A549 (cell line): Measurements from ENCODE around the gene CXCL17. TPM values are rescaled to one million over a fixed set of nuclear protein-coding genes. Genes with fewer than 3 reads are reported as not detected.
A peak's percentile ranks its signal among the peaks of the same experiment; 100 is the strongest.

Experiments
- ATAC-seq, 2 experiments: fragments of 200-7000 bp in 1 of 2; fragments of >200 bp in 1 of 2; cut with Nextera tagmentation in 1 of 2; cut with Tn5 transposase in 1 of 2; 3 replicates each; pipeline versions ENCODE4 v1.8.0 to v1.9.1; 2018 to 2020; ENCODE audit warnings: mild to moderate bottlenecking in 1 of 2, moderate library complexity in 1 of 2
- CTCF ChIA-PET: fragments of 300-600 bp; sonication (Branson Sonifier 250); formaldehyde crosslinking; extraction: SDS; loops from one replicate; lab custom pipeline; 2021; ENCODE audit warnings: antibody characterized with exemption, inconsistent platforms; lab: Yijun Ruan, JAX
- POLR2A ChIA-PET: fragments of 350-600 bp; formaldehyde crosslinking; extraction: SDS; loops from one replicate; lab custom pipeline; 2021; ENCODE audit warnings: antibody characterized with exemption, inconsistent platforms; lab: Yijun Ruan, JAX
- DNase-seq, 2 experiments: peaks; one replicate each; pipeline versions ENCODE4 v3.0.0 to v3.0.0-alpha.2; 2011 to 2016; ENCODE audit warnings: low read depth in 1 of 2, low spot score in 1 of 2
- FAIRE-seq: peaks from 2 replicates; lab custom pipeline; 2011; peaks lifted over from hg19 to GRCh38; lab: Jason Lieb, UNC
- H3K27ac ChIP-seq, 2 experiments: fragments of >200 bp; sonication (Bioruptor Twin); formaldehyde crosslinking; 3 replicates each; pipeline ENCODE4 v1.5.1; 2016 to 2017
- H3K4me1 ChIP-seq: fragments of >200 bp; sonication (Bioruptor Twin); formaldehyde crosslinking; 3 replicates; pipeline ENCODE4 v1.6.1; 2016
- H3K4me2 ChIP-seq: fragments of >200 bp; sonication (Bioruptor Twin); formaldehyde crosslinking; 3 replicates; pipeline ENCODE4 v1.6.1; 2016
- H3K4me3 ChIP-seq: fragments of >200 bp; sonication (Bioruptor Twin); formaldehyde crosslinking; 3 replicates; pipeline ENCODE4 v1.5.1; 2016
- H3K9me3 ChIP-seq: fragments of >200 bp; sonication (Bioruptor Twin); formaldehyde crosslinking; 3 replicates; pipeline ENCODE4 v1.6.1; 2016
- CBX2 ChIP-seq: fragments of 200-600 bp; sonication (generic); IDR thresholded peaks from 2 replicates; pipeline ENCODE4 v1.6.1; 2016; ENCODE audit warnings: low read depth, mild to moderate bottlenecking, borderline replicate concordance
- CBX8 ChIP-seq: fragments of 200-600 bp; sonication (generic); IDR thresholded peaks from 2 replicates; pipeline ENCODE4 v1.6.1; 2016
- CEBPB ChIP-seq, 2 experiments: fragments of >200 bp in 1 of 2; sonication (Bioruptor Twin) in 1 of 2; formaldehyde crosslinking in 1 of 2; IDR thresholded peaks; 2 replicates each; pipeline ENCODE4 v1.6.1; 2012 to 2016
- CHD4 ChIP-seq: fragments of 200-600 bp; sonication (generic); IDR thresholded peaks from 2 replicates; pipeline ENCODE4 v1.6.1; 2016; ENCODE audit warnings: antibody characterized with exemption, mild to moderate bottlenecking, borderline replicate concordance
- EHF ChIP-seq: fragments of 250-450 bp; sonication (Bioruptor Pico); IDR thresholded peaks from 2 replicates; pipeline ENCODE4 v1.5.0; 2020; ENCODE audit warnings: mild to moderate bottlenecking
- EP300 ChIP-seq, 2 experiments: fragments of >200 bp; sonication (Bioruptor Twin); formaldehyde crosslinking; IDR thresholded peaks; 2 replicates in 1 of 2; 3 replicates in 1 of 2; pipeline ENCODE4 v1.6.1; 2016 to 2017
- ESRRA ChIP-seq: fragments of 150-350 bp; IDR thresholded peaks from 2 replicates; pipeline ENCODE4 v1.6.1; 2014; ENCODE audit warnings: mild to moderate bottlenecking, low read length, borderline replicate concordance
- FOSB ChIP-seq: fragments of 250-450 bp; sonication (Bioruptor Pico); IDR thresholded peaks from 2 replicates; pipeline ENCODE4 v1.5.0; 2020; ENCODE audit warnings: mild to moderate bottlenecking, moderate library complexity
- HMGXB4 ChIP-seq: fragments of 250-450 bp; sonication (Bioruptor Pico); IDR thresholded peaks from 2 replicates; pipeline ENCODE4 v1.5.0; 2021; ENCODE audit warnings: mild to moderate bottlenecking, moderate library complexity, borderline replicate concordance
- HOXA7 ChIP-seq: fragments of 250-450 bp; sonication (Bioruptor Pico); IDR thresholded peaks from 2 replicates; pipeline ENCODE4 v1.5.0; 2020; ENCODE audit warnings: mild to moderate bottlenecking, moderate library complexity
- NPAS2 ChIP-seq: fragments of 250-450 bp; sonication (Bioruptor Pico); IDR thresholded peaks from 2 replicates; pipeline ENCODE4 v1.8.0; 2022; ENCODE audit warnings: mild to moderate bottlenecking, moderate library complexity, borderline replicate concordance
- PHF8 ChIP-seq: fragments of 200-600 bp; sonication (generic); IDR thresholded peaks from 2 replicates; pipeline ENCODE4 v1.6.1; 2016; ENCODE audit warnings: low read depth, mild to moderate bottlenecking, antibody characterized with exemption, moderate library complexity, borderline replicate concordance
- POLR2A ChIP-seq: IDR thresholded peaks from 2 replicates; pipeline ENCODE4 v1.6.1; 2012; ENCODE audit warnings: mild to moderate bottlenecking, low read length
- POLR2AphosphoS2 ChIP-seq: conservative IDR thresholded peaks from 2 replicates; pipeline ENCODE4 v1.6.1; 2012; ENCODE audit warnings: low read length, improper control_type of control experiment, inconsistent platforms
- SREBF2 ChIP-seq: fragments of 450-650 bp; IDR thresholded peaks from 2 replicates; pipeline ENCODE4 v1.6.1; 2014; ENCODE audit warnings: mild to moderate bottlenecking, moderate library complexity
- ZFP36 ChIP-seq: fragments of 450-650 bp; IDR thresholded peaks from 2 replicates; pipeline ENCODE4 v1.6.1; 2014; ENCODE audit warnings: borderline replicate concordance; ENCODE audit not compliant: partially characterized antibody
- WGBS: methylation state at CpG from one replicate; pipeline ENCODE4 v1.1.6; 2017; ENCODE audit errors: missing lambda C conversion rate; 5-methylcytosine and 5-hydroxymethylcytosine counted together
- polyA plus RNA-seq, 4 experiments: library from polyadenylated mRNA; depleted of rRNA in 3 of 4; stranded (reverse); fragments of >200 nt; fragmentation: RNase III in 1 of 4; extraction: RNeasy Plus Mini Kit Qiagen cat#74134 plus additional on column Dnase treatment in 1 of 4; gene quantifications; 2 replicates in 3 of 4; 3 replicates in 1 of 4; pipeline ENCODE4 v1.2.3, GENCODE V29; 2011 to 2017
- TF ChIP-seq, protein P1 (sequence below): fragments of 150-350 bp; IDR thresholded peaks from 2 replicates; pipeline ENCODE4 v1.6.1; 2014; ENCODE audit warnings: low read depth, mild to moderate bottlenecking, low read length

CXCL17 gene
- polyA plus RNA-seq, 2 of the 4 experiments (the other 2 are of a cell fraction) = 0.14 TPM; not detected in 1

- POLR2A ChIA-PET = interaction anchor here (0.6 to 1.7 kb wide), 4 partner anchors 10 to 219 kb away, joined by 3 to 7 read pairs (median 4); no protein-coding TSS in a partner anchor
Observed at GRCh38 chr19:42412661-42413076, 30.1 kb downstream of the CXCL17 start.

GRCh38 chr19:42412227-42412626 lies 30.5 kb downstream of the CXCL17 start:
- H3K9me3 ChIP-seq = no peaks in the 10 kb centered on the region
- POLR2A ChIA-PET = interaction anchor here (1.2 to 1.7 kb wide), 3 partner anchors 11 to 15 kb away, joined by 3 to 7 read pairs (median 4); no protein-coding TSS in a partner anchor
- no peak for TF ChIP-seq HMGXB4 (CRISPR knock-in tag)
- TF ChIP-seq, protein P1, sequence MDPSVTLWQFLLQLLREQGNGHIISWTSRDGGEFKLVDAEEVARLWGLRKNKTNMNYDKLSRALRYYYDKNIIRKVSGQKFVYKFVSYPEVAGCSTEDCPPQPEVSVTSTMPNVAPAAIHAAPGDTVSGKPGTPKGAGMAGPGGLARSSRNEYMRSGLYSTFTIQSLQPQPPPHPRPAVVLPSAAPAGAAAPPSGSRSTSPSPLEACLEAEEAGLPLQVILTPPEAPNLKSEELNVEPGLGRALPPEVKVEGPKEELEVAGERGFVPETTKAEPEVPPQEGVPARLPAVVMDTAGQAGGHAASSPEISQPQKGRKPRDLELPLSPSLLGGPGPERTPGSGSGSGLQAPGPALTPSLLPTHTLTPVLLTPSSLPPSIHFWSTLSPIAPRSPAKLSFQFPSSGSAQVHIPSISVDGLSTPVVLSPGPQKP = no peak
- TF ChIP-seq EP300 (IDR thresholded peaks at IDR 0.05) = no peak
- TF ChIP-seq, all 56 proteins: peak for 0
- ATAC-seq (peak; percentile 12; a peak in 4 of 6 replicates), FAIRE-seq (no peak), DNase-seq (no peak)
- Histone ChIP-seq H3K4me2 (no peak overlapping the region), H3K27ac (no peak overlapping the region), H3K4me3 (no peak overlapping the region), H3K4me1 (no peaks in the 10 kb centered on the region)
- 71% methylated on average over 7 of the region's 7 CpGs for WGBS
- CTCF ChIA-PET = interaction anchor here (1.1 to 12.2 kb wide), 13 partner anchors 8 to 303 kb away, joined by 3 to 302 read pairs (median 7); partner anchors contain the start of gene LIPE

More at GRCh38 chr19:42412661-42413076, 30.1 kb downstream of the CXCL17 start:
- H3K4me2 ChIP-seq = no peak overlapping the region
- CTCF ChIA-PET = interaction anchor here (0.6 to 12.2 kb wide), 14 partner anchors 8 to 304 kb away, joined by 3 to 302 read pairs (median 6); partner anchors contain the start of genes LIPE and ZNF526
- ATAC-seq (peak in 1 of 2 experiments; percentile 11; a peak in 2 of 6 replicates), DNase-seq (no peak), FAIRE-seq (no peak)
- H3K4me1 ChIP-seq = no peaks in the 10 kb centered on the region
- peak overlapping the region in 1 of 2 experiments; percentile 10; a peak in 1 of 6 replicates for H3K27ac ChIP-seq
- TF ChIP-seq HMGXB4 (CRISPR knock-in tag) (no peak), POLR2A (no peak), SREBF2 (no peak), CBX8 (no peak), CBX2 (no peak), EHF (no peak), CEBPB (IDR thresholded peaks at IDR 0.05) (no peak), FOSB (no peak), PHF8 (no peak), CHD4 (no peak), HOXA7 (CRISPR knock-in tag) (no peak), ESRRA (no peak), POLR2AphosphoS2 (no peak), ZFP36 (no peak), NPAS2 (CRISPR knock-in tag) (no peak)
- TF ChIP-seq, protein P1 = no peak
- WGBS = 76% methylated on average over 4 of the region's 4 CpGs
- H3K9me3 ChIP-seq = no peaks in the 10 kb centered on the region
- H3K4me3 ChIP-seq = no peak overlapping the region
